GM10266 (cell line): ENCODE measurements around the gene VWDE.

Experiments used
- DNase-seq: peaks from one replicate; pipeline ENCODE4 v3.0.0; 2012; ENCODE audit errors: extremely low spot score
- CTCF ChIP-seq: IDR thresholded peaks from 2 replicates; pipeline ENCODE4 v1.5.1; 2012; ENCODE audit warnings: mild to moderate bottlenecking, low read depth; ENCODE audit not compliant: control insufficient read depth, insufficient read depth; ENCODE audit errors: missing control alignments

VWDE gene

GRCh38 chr7:12327922-12328321 is 75.7 kb downstream of the VWDE start:
- DNase-seq, result no peak
- no peak for TF ChIP-seq CTCF

- no peak for DNase-seq
- TF ChIP-seq CTCF, result no peak
Measured at GRCh38 chr7:12325646-12326045, 78.0 kb downstream of the VWDE start.

GRCh38 chr7:12323415-12323814 is 80.2 kb downstream of the VWDE start:
- no peak for DNase-seq
- TF ChIP-seq CTCF, result no peak

- no peak for DNase-seq
- no peak for TF ChIP-seq CTCF
Measured at GRCh38 chr7:12322903-12323300, 80.8 kb downstream of the VWDE start.

GRCh38 chr7:12322284-12322902 is 81.3 kb downstream of the VWDE start:
- DNase-seq, result peak; percentile 6
- TF ChIP-seq CTCF, result peak; percentile 54

GRCh38 chr7:12320987-12321647 is 82.5 kb downstream of the VWDE start:
- no peak for DNase-seq
- TF ChIP-seq CTCF, result no peak

- no peak for TF ChIP-seq CTCF
Measured at GRCh38 chr7:12320241-12320986, 83.3 kb downstream of the VWDE start.

More at GRCh38 chr7:12320241-12320986, 83.3 kb downstream of the VWDE start:
- no peak for DNase-seq
